Stimulated activated CD4-positive, alpha-beta T cell treated with anti-CD3 and anti-CD28 coated beads, Interleukin-4, amount 100 ng/mL, for 4 hours (primary cell): Measurements from ENCODE around the gene CDHR1.

Experiments
- DNase-seq, 2 experiments: peaks; one replicate each; pipeline ENCODE4 v3.0.0-alpha.2; 2020

Gene CDHR1

GRCh38 chr10:84267503-84268126, 73.3 kb downstream of the CDHR1 start:
- DNase-seq, result peak; percentile 32 to 64

- no peak for DNase-seq
Measured at GRCh38 chr10:84269162-84269561, 74.8 kb downstream of the CDHR1 start.
